HG02763 (cell line): Measurements from ENCODE around the gene GRID2IP.
"Not testable (repeated sequence)": the region's sequence is repeated elsewhere in the genome, so short reads cannot be mapped to it uniquely, and the experiment has no call there.

ENCODE experiments used
- ATAC-seq: cut with Tn5 transposase; IDR thresholded peaks from one replicate; pipeline ENCODE4 v1.9.1; 2021; ENCODE audit warnings: mild to moderate bottlenecking, moderate library complexity; ENCODE audit not compliant: unreplicated experiment

The GRID2IP gene

GRCh38 chr7:6495597-6496262 is 55.5 kb downstream of the GRID2IP start:
- ATAC-seq: no peak

GRCh38 chr7:6494365-6494764 is 56.9 kb downstream of the GRID2IP start:
- no peak for ATAC-seq

GRCh38 chr7:6491194-6491593 is 60.1 kb downstream of the GRID2IP start:
- no peak for ATAC-seq

DNA sequence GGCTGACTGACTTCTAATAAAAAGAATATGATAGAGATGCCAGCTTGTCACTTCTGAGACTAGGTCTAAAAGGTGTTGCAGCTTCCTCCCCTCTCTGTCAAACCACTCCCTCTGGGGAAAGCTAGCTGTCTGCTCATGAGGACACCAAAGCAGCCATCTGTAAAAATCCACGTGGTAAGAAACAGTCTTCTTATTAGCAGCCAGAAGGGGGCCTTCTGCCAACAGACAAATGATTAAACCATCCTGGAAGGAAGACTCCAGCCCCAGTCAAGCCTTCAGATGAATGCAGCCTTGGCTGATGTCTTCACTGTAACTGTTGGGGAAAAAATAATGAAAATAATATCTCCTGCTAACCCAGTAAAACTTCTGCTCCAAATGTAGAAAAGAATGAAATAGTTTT is 61.6 kb downstream of the GRID2IP start:
- ATAC-seq: no peak

DNA sequence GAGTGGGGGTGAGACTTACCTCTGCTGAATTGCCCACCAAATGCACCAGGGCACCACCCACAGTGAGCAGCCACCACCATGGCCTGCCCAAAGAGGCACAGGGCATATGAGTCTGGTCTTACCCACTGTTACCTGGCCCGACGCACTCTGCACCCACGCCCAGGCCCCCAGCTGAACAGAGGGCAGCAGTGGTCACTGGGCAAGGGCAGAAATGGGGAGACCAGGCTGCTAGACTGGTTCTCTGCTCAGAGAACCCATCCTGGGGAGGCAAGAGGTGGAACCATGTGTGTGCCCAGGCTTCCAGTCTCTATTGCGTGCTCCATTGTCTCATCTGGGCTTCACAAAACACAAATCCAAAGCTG is 64.1 kb downstream of the GRID2IP start:
- ATAC-seq: no peak

GRCh38 chr7:6486438-6487183 is 64.7 kb downstream of the GRID2IP start:
- ATAC-seq: no peak

DNA sequence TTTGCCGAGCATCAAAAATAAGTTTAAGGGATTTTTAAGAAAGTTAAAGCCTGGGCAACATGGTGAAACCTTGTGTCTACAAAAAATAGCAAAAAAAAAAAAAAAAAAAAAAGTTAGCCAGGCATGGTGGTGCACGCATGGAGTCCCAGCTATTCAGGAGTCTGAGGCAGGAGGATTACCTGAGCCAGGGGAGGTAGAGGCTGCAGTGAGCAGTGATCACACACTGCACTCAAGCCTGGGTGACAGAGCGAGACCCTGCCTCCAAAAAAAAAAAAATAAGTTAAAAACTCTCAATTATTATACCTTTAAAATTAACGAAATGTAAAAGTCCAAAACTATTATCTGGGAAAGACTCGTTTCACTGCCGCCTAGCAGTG is 68.5 kb downstream of the GRID2IP start:
- ATAC-seq: no peak

GRCh38 chr7:6482307-6482706 is 69.0 kb downstream of the GRID2IP start:
- ATAC-seq: no peak

- ATAC-seq: no peak
Measured at GRCh38 chr7:6481445-6481844, 69.8 kb downstream of the GRID2IP start.

- ATAC-seq: no peak
Measured at GRCh38 chr7:6480323-6480660, 71.0 kb downstream of the GRID2IP start.

DNA sequence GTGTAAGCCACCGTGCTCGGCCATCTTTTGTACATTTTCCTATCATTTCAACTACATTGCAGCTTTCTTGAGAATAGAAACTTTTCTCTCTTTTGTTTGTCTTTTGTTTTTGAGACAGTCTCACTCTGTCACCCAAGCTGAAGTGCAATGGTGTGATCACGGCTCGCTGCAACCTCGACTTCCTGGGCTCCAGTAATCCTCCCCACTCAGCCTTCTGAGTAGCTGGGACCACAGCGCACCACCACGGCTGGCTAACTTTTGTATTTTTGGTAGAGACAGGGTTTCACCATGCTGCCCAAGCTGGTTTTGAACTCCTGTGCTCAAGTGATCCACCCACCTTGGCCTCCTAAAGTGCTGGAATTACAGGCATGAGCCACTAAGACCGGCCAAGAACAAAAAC is 72.2 kb downstream of the GRID2IP start:
- ATAC-seq: no peak

GRCh38 chr7:6478186-6478585 is 73.1 kb downstream of the GRID2IP start:
- no peak for ATAC-seq

DNA sequence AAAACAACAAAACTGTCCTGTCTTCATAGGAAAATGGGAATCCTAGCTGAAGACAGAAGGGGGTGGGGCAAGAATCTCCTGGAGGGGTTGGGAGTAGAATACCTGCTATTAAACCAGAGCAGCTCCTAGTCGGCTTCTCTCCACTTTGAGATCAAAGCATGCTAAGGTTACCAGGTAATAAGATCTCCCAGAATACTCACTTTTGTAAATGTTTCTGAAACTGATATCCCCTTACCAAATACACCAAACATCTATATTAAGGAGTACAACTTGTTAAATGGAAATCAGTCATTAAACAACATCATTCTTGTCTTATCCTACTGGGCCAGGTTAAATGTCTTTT is 74.0 kb downstream of the GRID2IP start:
- no peak for ATAC-seq

DNA sequence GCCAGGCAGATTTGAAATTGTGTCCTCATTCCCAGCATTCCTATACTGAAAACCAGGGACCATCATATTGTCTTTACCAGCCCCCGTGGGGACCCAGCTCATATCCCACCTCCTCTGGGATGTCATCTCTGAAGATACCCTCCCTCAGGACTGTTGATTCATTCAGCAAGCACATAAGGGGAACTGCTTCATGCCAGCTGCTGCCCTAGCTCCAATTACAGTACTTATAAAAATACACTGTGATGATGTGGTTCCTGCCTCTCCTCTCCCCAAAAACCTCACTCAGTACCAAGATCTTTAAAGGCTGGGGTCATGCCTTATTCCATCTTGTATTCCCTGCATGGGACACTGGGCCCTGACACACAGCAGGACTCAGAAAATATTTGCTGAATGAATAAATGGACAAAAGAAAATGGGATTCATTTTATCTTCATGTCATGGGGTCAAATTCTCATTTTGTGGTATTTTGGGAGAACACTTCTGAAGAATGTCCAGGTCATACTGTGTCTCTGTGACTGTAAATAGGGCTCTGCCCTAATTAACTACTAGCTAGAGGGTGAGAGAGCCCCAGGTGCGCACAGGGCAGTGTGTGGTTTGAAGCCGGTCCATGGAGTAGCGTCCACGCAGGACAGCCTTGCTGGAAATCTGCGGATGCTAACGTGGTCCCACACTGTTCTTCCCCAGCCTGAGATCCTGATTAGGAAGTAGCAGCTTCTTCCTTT is 74.5 kb downstream of the GRID2IP start:
- no peak for ATAC-seq

DNA sequence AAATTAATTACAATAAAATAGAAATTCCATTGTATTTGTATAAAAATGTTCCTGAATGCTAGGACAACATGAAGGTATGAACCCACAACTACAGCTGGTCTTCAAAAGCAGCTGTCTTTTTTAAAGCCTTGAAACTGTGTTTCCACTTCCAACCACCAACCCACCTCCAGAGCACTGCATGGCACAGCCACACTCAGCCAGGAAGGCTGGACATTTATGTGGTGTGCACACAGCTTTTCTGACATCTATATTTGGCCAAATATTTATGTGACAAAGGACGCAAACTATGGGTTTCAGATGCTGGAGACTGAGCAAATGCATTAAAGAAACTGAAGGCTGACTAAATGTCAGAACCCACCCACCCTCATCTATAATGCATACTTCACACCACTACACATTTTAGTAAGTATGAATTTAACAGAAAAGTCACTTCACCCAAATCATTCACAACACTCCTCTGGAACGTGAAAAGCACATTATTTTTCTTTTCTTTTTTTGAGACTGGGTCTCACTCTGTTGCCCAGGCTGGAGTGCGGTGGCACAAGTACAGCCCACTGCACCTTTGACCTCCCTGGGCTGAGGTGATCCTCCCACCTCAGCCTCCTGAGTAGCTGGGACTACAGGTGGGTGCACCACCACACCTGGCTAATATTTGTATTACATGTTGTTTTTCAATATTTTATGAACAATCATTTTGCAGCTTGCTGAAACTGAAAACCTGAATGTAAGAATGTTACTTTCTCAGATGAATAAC is 75.7 kb downstream of the GRID2IP start:
- ATAC-seq: no peak

DNA sequence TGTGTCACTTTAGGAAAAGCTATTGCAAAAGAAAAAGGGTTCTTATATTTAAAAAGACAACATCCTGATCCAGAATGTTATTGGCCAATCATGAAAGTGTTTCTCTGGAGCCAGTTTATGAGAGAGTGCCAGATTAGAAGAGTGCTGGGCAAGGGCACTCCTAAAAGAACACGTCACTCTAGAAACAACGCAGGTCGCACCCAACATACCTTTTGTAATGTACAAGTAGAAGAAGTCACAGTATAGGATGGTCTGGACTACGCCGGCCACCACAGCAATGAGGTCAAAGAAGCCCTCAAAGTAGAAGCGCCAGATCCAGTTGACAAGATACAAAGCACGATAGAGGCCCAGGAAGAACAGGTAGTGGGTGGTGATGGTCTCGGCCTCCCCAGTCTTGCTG is 85.4 kb downstream of the GRID2IP start:
- no peak for ATAC-seq

DNA sequence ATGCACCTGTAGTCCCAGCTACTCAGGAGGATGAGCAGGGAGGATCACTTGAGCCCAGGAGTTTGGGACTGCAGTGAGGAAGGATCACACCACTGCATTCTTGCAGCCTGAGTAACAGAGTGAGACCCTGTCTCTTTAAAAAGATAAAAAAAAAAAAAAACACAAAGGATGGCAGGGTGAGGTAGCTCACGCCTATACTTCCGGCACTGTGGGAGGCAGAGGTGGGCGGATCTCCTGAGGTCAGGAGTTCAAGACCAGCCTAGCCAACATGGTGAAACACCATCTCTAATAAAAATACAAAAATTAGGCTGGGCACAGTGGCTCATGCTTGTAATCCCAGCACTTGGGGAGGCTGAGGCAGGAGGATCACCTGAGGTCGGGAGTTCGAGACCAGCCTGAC is 87.7 kb downstream of the GRID2IP start:
- ATAC-seq: not testable (repeated sequence)

DNA sequence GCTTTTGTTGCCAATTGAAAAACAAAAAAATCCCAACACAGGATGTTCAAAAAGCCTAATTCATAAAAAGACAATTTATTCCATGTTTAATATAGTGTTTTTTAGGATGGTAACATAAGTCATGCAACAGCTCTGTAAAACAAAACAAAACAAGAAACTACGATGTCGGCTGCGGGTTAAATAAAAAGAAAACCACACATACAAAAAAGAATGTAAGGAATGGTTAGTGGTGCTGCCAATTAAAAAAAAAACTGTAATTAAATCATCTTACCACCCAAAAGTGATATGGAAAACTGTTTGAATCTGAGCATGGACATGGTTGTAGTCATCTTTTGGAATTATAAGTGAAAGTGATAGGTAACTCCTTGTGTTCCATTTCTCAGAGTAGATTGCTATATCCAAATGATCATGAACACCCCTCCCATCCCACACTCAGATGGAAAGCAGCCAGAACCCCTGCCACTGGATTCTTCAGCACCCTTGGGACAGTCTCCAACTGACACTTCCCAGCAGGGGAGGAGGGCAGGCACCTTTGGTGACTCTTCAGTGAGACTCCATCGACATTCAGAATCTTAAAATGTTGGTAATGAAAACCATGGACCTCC is 89.2 kb downstream of the GRID2IP start:
- ATAC-seq: no peak

- ATAC-seq: no peak
Measured at GRCh38 chr7:6460990-6461584, 90.2 kb downstream of the GRID2IP start.

DNA sequence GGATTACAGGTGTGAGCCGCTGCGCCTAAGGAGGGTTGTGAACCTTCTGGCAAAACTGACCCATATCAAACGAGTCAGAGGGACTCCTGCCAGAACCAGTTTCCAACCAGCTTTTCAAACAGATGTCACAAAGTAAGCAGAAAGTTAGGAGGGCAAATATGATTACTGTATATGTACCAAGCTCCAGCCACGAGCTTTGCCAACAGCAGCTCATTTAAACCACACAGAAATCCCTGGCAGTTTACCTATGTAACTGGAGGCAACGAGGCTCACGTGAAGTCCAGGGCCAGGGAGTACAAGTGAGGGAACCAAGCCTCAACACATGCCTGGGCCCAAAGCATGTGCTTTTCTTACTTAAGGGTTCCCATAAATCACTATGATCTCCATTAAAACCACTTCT is 91.0 kb downstream of the GRID2IP start:
- ATAC-seq: no peak

DNA sequence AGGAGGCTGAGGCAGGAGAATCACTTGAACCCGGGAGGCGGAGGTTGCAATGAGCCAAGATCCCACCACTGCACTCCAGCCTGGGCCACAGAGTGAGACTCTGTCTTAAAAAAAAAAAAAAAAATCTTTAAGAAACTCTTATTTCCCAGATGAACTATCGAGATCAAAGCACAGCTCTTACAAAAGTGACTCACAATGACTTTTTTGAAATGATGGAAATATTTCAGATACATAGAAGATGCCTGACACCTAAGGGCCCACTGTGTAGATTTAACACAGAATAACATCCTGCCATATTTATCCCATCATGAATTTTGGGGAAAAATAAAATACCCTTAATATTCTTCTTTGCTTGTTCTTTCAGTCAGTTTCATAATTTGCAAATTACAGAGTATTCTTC is 92.6 kb downstream of the GRID2IP start:
- ATAC-seq: not testable (repeated sequence)
